GM12878 (cell line): ENCODE data around the gene LBH. TPM values are rescaled to one million over a fixed set of nuclear protein-coding genes. Genes with fewer than 3 reads are reported as not detected.

Source experiments
- ATAC-seq: fragments of 200-7000 bp; cut with Tn5 transposase; 3 replicates; pipeline ENCODE4 v1.9.1; 2020; ENCODE audit warnings: mild to moderate bottlenecking, moderate library complexity
- BruUV-seq: library from RNA; stranded (reverse); fragments of 400-500 nt; replicated peaks from 2 replicates; lab custom pipeline; 2021; lab: Mats Ljungman, UMichigan
- CTCF ChIA-PET: fragments of 300-600 bp; sonication (Branson Sonifier 250); formaldehyde crosslinking; extraction: SDS; loops from one replicate; lab custom pipeline; 2021; ENCODE audit warnings: inconsistent platforms; lab: Yijun Ruan, JAX
- POLR2A ChIA-PET: fragments of 350-600 bp; formaldehyde crosslinking; extraction: SDS; loops from one replicate; lab custom pipeline; 2021; ENCODE audit warnings: inconsistent platforms; lab: Charles Lee
- RAD21 ChIA-PET: fragments of 300-600 bp; sonication (Branson Sonifier 250); formaldehyde crosslinking; loops from one replicate; lab custom pipeline; 2023; ENCODE audit warnings: antibody characterized with exemption; ENCODE audit not compliant: unreplicated experiment; lab: Charles Lee
- SMC1A ChIA-PET: fragments of 300-600 bp; sonication (Branson Sonifier 250); formaldehyde crosslinking; loops from one replicate; lab custom pipeline; 2023; ENCODE audit not compliant: unreplicated experiment, uncharacterized antibody; lab: Charles Lee
- DNase-seq: peaks from one replicate; pipeline ENCODE4 v3.0.0-alpha.2; 2011; ENCODE audit warnings: low read depth, low spot score
- FAIRE-seq: peaks from 3 replicates; lab custom pipeline; 2011; peaks lifted over from hg19 to GRCh38; lab: Jason Lieb, UNC
- H2AFZ ChIP-seq: 2 replicates; pipeline ENCODE4 v1.6.0; 2011; ENCODE audit warnings: low read depth, low read length, control low read depth; ENCODE audit not compliant: control insufficient read depth
- H3K27ac ChIP-seq: 2 replicates; pipeline ENCODE4 v1.5.1; 2011; ENCODE audit warnings: control low read depth; ENCODE audit not compliant: control insufficient read depth, insufficient read depth
- H3K27me3 ChIP-seq, 2 experiments: replicated peaks in 1 of 2; 2 replicates each; pipeline versions ENCODE4 v1.6.0 to v1.6.1; 2011; ENCODE audit warnings: low read length in 1 of 2; ENCODE audit not compliant: control insufficient read depth in 2 of 2, insufficient read depth in 2 of 2
- H3K36me3 ChIP-seq, 2 experiments: 2 replicates each; pipeline ENCODE4 v1.5.1; 2011; ENCODE audit warnings: low read length in 1 of 2; ENCODE audit not compliant: control insufficient read depth in 2 of 2, insufficient read depth in 2 of 2
- H3K4me1 ChIP-seq: 2 replicates; pipeline ENCODE4 v1.6.1; 2011; ENCODE audit warnings: mild to moderate bottlenecking, low read length, moderate library complexity, mixed read lengths; ENCODE audit not compliant: control insufficient read depth, insufficient read depth
- H3K4me2 ChIP-seq: 2 replicates; pipeline ENCODE4 v1.6.0; 2011; ENCODE audit warnings: control low read depth; ENCODE audit not compliant: control insufficient read depth, insufficient read depth
- H3K4me3 ChIP-seq: fragments of 200-600 bp; sonication (generic); 2 replicates; pipeline ENCODE4 v1.5.1; 2016
- H3K79me2 ChIP-seq: 2 replicates; pipeline ENCODE4 v1.6.0; 2011; ENCODE audit warnings: low read length; ENCODE audit not compliant: control insufficient read depth, insufficient read depth
- H3K9ac ChIP-seq: 2 replicates; pipeline ENCODE4 v1.8.0; 2011; ENCODE audit warnings: low read length, control low read depth, mixed read lengths; ENCODE audit not compliant: control insufficient read depth, insufficient read depth
- H3K9me3 ChIP-seq: replicated peaks from 3 replicates; pipeline ENCODE4 v1.5.1; 2011; ENCODE audit warnings: mild to moderate bottlenecking, low read length; ENCODE audit not compliant: control insufficient read depth, insufficient read depth
- H4K20me1 ChIP-seq: 2 replicates; pipeline ENCODE4 v1.6.0; 2011; ENCODE audit not compliant: control insufficient read depth, insufficient read depth
- ASH2L ChIP-seq: fragments of 300-600, 200-600 bp; sonication (generic); IDR thresholded peaks from 2 replicates; pipeline ENCODE4 v1.6.1; 2017; ENCODE audit warnings: low read depth, mild to moderate bottlenecking, borderline replicate concordance
- CUX1 ChIP-seq: IDR thresholded peaks from 2 replicates; pipeline ENCODE4 v1.6.1; 2012; ENCODE audit warnings: improper control_type of control experiment, low read depth, low read length; ENCODE audit not compliant: insufficient replicate concordance
- ELK1 ChIP-seq: IDR thresholded peaks from 2 replicates; pipeline ENCODE4 v1.6.1; 2012; ENCODE audit warnings: low read depth, low read length, improper control_type of control experiment
- GATAD2B ChIP-seq: fragments of 450-650 bp; conservative IDR thresholded peaks from 2 replicates; pipeline ENCODE4 v1.6.1; 2017; ENCODE audit warnings: low read depth, mild to moderate bottlenecking, moderate library complexity
- MXI1 ChIP-seq: fragments of 150-350 bp; IDR thresholded peaks from 2 replicates; pipeline ENCODE4 v1.6.1; 2011; ENCODE audit warnings: low read depth, mild to moderate bottlenecking, inconsistent platforms, low read length, improper control_type of control experiment
- NFYB ChIP-seq: IDR thresholded peaks from 2 replicates; pipeline ENCODE4 v1.6.1; 2011; ENCODE audit warnings: low read depth, mild to moderate bottlenecking, low read length, improper control_type of control experiment, moderate library complexity; ENCODE audit not compliant: insufficient read depth
- RAD21 ChIP-seq: IDR thresholded peaks from 2 replicates; pipeline ENCODE4 v1.6.1; 2011; ENCODE audit warnings: mild to moderate bottlenecking, low read depth, low read length, moderate library complexity; ENCODE audit not compliant: insufficient read depth
- SIX5 ChIP-seq: IDR thresholded peaks from 2 replicates; pipeline ENCODE4 v1.6.1; 2011; ENCODE audit warnings: mild to moderate bottlenecking, low read depth, low read length, moderate library complexity; ENCODE audit not compliant: severe bottlenecking
- ZBTB4 ChIP-seq: fragments of 450-650 bp; formaldehyde crosslinking; IDR thresholded peaks from 2 replicates; pipeline ENCODE4 v1.4.0; 2022; ENCODE audit warnings: mild to moderate bottlenecking, moderate library complexity
- ZNF217 ChIP-seq: fragments of 450-650 bp; IDR thresholded peaks from 2 replicates; pipeline ENCODE4 v1.6.1; 2017; ENCODE audit warnings: antibody characterized with exemption, mild to moderate bottlenecking
- ZNF384 ChIP-seq: IDR thresholded peaks from 2 replicates; pipeline ENCODE4 v1.6.1; 2012; ENCODE audit warnings: low read depth, mild to moderate bottlenecking, low read length, improper control_type of control experiment, borderline replicate concordance
- ZNF622 ChIP-seq: fragments of 450-650 bp; IDR thresholded peaks from 2 replicates; pipeline ENCODE4 v1.6.1; 2017; ENCODE audit warnings: mild to moderate bottlenecking, inconsistent platforms
- WGBS: methylation state at CpG from one replicate; pipeline ENCODE4 v1.1.6; 2016; ENCODE audit warnings: low lambda C conversion rate; ENCODE audit not compliant: insufficient replicate concordance, insufficient coverage; ENCODE audit errors: missing lambda C conversion rate; 5-methylcytosine and 5-hydroxymethylcytosine counted together
- in situ Hi-C: fragments of 300-500 bp; cut with MboI; formaldehyde crosslinking; loops from 9 replicates; pipeline ENCODE4 v1.14.3; 2018; ENCODE audit warnings: mixed read lengths
- intact Hi-C: fragments of 100-400 bp; cut with micrococcal nuclease; formaldehyde crosslinking; loops from one replicate; pipeline ENCODE4 v1.14.2; 2022; ENCODE audit not compliant: unreplicated experiment
- polyA plus RNA-seq, 11 experiments: library from polyadenylated mRNA; depleted of rRNA in 4 of 11; unstranded in 6 of 11; stranded (reverse) in 5 of 11; fragments of >200 nt; fragmentation: Nextera tagmentation in 4 of 11; fragmentation: Illumina TruSeq in 1 of 11; extraction: Ambion mirVana in 4 of 11; extraction: Trizol in 1 of 11; gene quantifications; 1 replicate in 1 of 11; 2 replicates in 10 of 11; pipeline versions ENCODE4 v1.2.1 to v1.2.3, GENCODE V29; 2011 to 2016; ENCODE audit warnings: inconsistent platforms in 2 of 11, missing spikeins in 2 of 11, low read depth in 1 of 11
- total RNA-seq, 4 experiments: library from RNA; depleted of rRNA in 3 of 4; stranded (reverse); fragments of >200 nt in 3 of 4; fragmentation: Illumina TruSeq in 1 of 4; extraction: Trizol in 1 of 4; gene quantifications; 2 replicates each; pipeline versions ENCODE4 v1.2.1 to v1.2.3, GENCODE V29; 2013 to 2021

LBH gene
- total and polyA plus RNA-seq, 10 of the 15 experiments (the other 5 are each of a cell fraction or from before 2014, with no cell fraction given) = 9.3 to 133 (median 34.1) TPM

- in situ Hi-C loops = no loop called here
- no peaks in the 10 kb centered on the region for H3K36me3 ChIP-seq
- peak; percentile 27 for FAIRE-seq
- no peaks in the 10 kb centered on the region for H3K9me3 ChIP-seq
- no peaks in the 10 kb centered on the region for H3K79me2 ChIP-seq
- ChIA-PET SMC1A (interaction anchor here (0.7 to 25.4 kb wide), 19 partner anchors 9 to 494 kb away, joined by 3 to 444 read pairs (median 3); no protein-coding TSS in a partner anchor), RAD21 (interaction anchor here (0.9 to 3.7 kb wide), 13 partner anchors 8 to 494 kb away, joined by 3 to 49 read pairs (median 6); partner anchors contain the start of gene LBH), POLR2A (interaction anchor here (0.8 to 3.3 kb wide), 8 partner anchors 9 to 287 kb away, joined by 3 to 25 read pairs (median 4); partner anchors contain the start of gene LBH), CTCF (interaction anchor here (1.2 to 3.7 kb wide), 13 partner anchors 9 to 494 kb away, joined by 3 to 40 read pairs (median 7); partner anchors contain the start of gene LCLAT1)
- H3K4me2 ChIP-seq = peak overlapping the region; percentile 70
- intact Hi-C loops = no loop called here
- no TSS peak for BruUV-seq
- no peaks in the 10 kb centered on the region for H4K20me1 ChIP-seq
- ATAC-seq = peak; percentile 87
- peak; percentile 48 for DNase-seq
- no peaks in the 10 kb centered on the region for H3K27me3 ChIP-seq
- H3K9ac ChIP-seq = no peak overlapping the region
- 54% methylated on average over 11 of the region's 11 CpGs for WGBS
- H3K4me3 ChIP-seq = no peak overlapping the region
- peaks cover 10% of the 10 kb centered on the region for H3K4me1 ChIP-seq
- H3K27ac ChIP-seq = no peak overlapping the region
- peak overlapping the region; percentile 49 for H2AFZ ChIP-seq
- TF ChIP-seq ZNF384 = no peak
- no peak for TF ChIP-seq ASH2L
- TF ChIP-seq ZBTB4 (CRISPR knock-in tag) = no peak
- peak; percentile 98 for TF ChIP-seq GATAD2B
- TF ChIP-seq RAD21 = no peak
- TF ChIP-seq ZNF622 = no peak
- no peak for TF ChIP-seq MXI1
- TF ChIP-seq ZNF217 = no peak
- TF ChIP-seq ELK1 = no peak
- no peak for TF ChIP-seq SIX5
- TF ChIP-seq NFYB = no peak
- peak; percentile 95 for TF ChIP-seq CUX1
Observed at GRCh38 chr2:30217644-30218337, 13.5 kb upstream of the LBH start.
